Memory B cell (primary cell): ENCODE data around the gene KRT2.

Experiments used
- ATAC-seq: fragments of 150-1000 bp; cut with Tn5 transposase; 2 replicates; pipeline ENCODE4 v1.10.0; 2021; ENCODE audit warnings: low read depth, mild to moderate bottlenecking, moderate library complexity
- DNase-seq, 2 donors: peaks; one replicate each; pipeline ENCODE4 v3.0.0; 2022; ENCODE audit warnings: low spot score in 2 of 2
- H3K27ac Mint-ChIP-seq: one replicate; pipeline ENCODE4 v1.8.0; 2022; ENCODE audit warnings: mild to moderate bottlenecking, moderate library complexity, mixed read lengths
- H3K27me3 Mint-ChIP-seq: one replicate; pipeline ENCODE4 v1.8.0; 2022; ENCODE audit warnings: mixed read lengths
- H3K36me3 Mint-ChIP-seq: one replicate; pipeline ENCODE4 v1.8.0; 2022; ENCODE audit warnings: mild to moderate bottlenecking, mixed read lengths
- H3K4me1 Mint-ChIP-seq: one replicate; pipeline ENCODE4 v1.8.0; 2022; ENCODE audit warnings: mixed read lengths
- H3K4me3 Mint-ChIP-seq: one replicate; pipeline ENCODE4 v1.8.0; 2022; ENCODE audit warnings: mild to moderate bottlenecking, moderate library complexity, mixed read lengths
- H3K9me3 Mint-ChIP-seq: one replicate; pipeline ENCODE4 v1.8.0; 2022; ENCODE audit warnings: mixed read lengths

Gene KRT2

GRCh38 chr12:52616680-52617402 lies 35.2 kb downstream of the KRT2 start:
- DNase-seq (peak in 1 of 2 donors; percentile 4), ATAC-seq (no peak)
- Mint-ChIP-seq H3K4me3 (no peak overlapping the region), H3K27ac (no peak overlapping the region), H3K36me3 (no peaks in the 10 kb centered on the region), H3K9me3 (no peaks in the 10 kb centered on the region), H3K4me1 (no peaks in the 10 kb centered on the region), H3K27me3 (peaks cover 24% of the 10 kb centered on the region)

- ATAC-seq (no peak), DNase-seq (peak in 1 of 2 donors; percentile 8)
- no peaks in the 10 kb centered on the region for H3K9me3 Mint-ChIP-seq
- no peak overlapping the region for H3K4me3 Mint-ChIP-seq
- no peak overlapping the region for H3K27ac Mint-ChIP-seq
- H3K36me3 Mint-ChIP-seq, result no peaks in the 10 kb centered on the region
- no peaks in the 10 kb centered on the region for H3K4me1 Mint-ChIP-seq
- H3K27me3 Mint-ChIP-seq, result peaks cover 28% of the 10 kb centered on the region
Observed at GRCh38 chr12:52615912-52616311, 36.1 kb downstream of the KRT2 start.

- DNase-seq (peak in 1 of 2 donors; percentile 4), ATAC-seq (no peak)
- Mint-ChIP-seq H3K27me3 (peaks cover 29% of the 10 kb centered on the region), H3K4me3 (no peak overlapping the region), H3K9me3 (no peaks in the 10 kb centered on the region), H3K27ac (no peak overlapping the region), H3K36me3 (no peaks in the 10 kb centered on the region), H3K4me1 (no peaks in the 10 kb centered on the region)
Observed at GRCh38 chr12:52615208-52615868, 36.7 kb downstream of the KRT2 start.

DNA sequence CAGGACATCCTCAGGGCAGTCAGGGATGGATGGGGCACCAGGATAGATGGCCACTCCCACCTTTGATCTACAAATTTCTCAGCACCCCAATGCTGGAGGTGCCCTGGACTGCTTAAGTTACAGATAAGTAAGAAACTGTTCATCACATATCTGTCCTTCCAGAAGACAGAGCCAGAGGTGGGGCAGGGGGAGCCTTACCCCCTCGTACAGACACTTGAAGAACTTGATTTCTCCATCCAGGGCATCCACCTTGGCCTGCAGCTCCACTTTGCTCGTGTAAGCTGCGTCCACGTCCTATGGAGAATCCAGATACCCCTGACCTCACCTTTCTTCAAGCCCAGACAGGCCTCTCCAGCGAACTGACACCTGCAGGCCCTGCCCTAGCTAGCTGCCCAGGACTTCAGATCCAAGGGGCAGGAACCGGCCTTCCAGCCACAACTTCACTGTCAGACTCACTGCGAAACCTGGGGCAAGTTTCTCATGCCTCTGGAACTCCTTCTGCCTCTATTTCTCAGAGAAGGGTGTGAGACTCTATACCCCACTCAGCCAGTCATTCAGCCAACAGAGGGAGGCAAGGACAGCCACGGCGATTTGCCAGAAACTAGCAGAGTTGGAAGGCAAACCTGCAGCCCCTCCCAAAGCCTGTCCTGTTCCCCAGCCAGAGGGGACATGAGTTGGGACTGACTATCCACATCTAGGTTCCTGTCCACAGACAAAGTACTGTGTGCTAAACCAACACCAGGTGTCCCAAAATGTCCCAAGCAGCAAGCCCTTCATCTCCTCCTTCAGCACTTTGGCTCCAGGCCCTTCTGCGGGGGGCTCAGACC lies 37.4 kb downstream of the KRT2 start:
- Mint-ChIP-seq H3K4me3 (no peak overlapping the region), H3K4me1 (no peaks in the 10 kb centered on the region)
- DNase-seq, result peak in 1 of 2 donors; percentile 5

GRCh38 chr12:52613384-52614030 lies 38.5 kb downstream of the KRT2 start:
- Mint-ChIP-seq H3K4me3 (no peak overlapping the region), H3K27ac (no peak overlapping the region), H3K4me1 (no peaks in the 10 kb centered on the region), H3K36me3 (no peaks in the 10 kb centered on the region), H3K27me3 (peaks cover 22% of the 10 kb centered on the region), H3K9me3 (no peaks in the 10 kb centered on the region)
- DNase-seq, result no peak
- no peak for ATAC-seq

More for the DNA sequence above, 37.4 kb downstream of the KRT2 start:
- Mint-ChIP-seq H3K27ac (no peak overlapping the region), H3K36me3 (no peaks in the 10 kb centered on the region), H3K27me3 (peaks cover 29% of the 10 kb centered on the region), H3K9me3 (no peaks in the 10 kb centered on the region)
- no peak for ATAC-seq

- Mint-ChIP-seq H3K36me3 (no peaks in the 10 kb centered on the region), H3K27me3 (peaks cover 24% of the 10 kb centered on the region), H3K27ac (no peak overlapping the region), H3K4me3 (no peak overlapping the region), H3K4me1 (no peaks in the 10 kb centered on the region), H3K9me3 (no peaks in the 10 kb centered on the region)
- DNase-seq, result no peak
- ATAC-seq, result no peak
Observed at GRCh38 chr12:52612431-52613383, 39.3 kb downstream of the KRT2 start.

DNA sequence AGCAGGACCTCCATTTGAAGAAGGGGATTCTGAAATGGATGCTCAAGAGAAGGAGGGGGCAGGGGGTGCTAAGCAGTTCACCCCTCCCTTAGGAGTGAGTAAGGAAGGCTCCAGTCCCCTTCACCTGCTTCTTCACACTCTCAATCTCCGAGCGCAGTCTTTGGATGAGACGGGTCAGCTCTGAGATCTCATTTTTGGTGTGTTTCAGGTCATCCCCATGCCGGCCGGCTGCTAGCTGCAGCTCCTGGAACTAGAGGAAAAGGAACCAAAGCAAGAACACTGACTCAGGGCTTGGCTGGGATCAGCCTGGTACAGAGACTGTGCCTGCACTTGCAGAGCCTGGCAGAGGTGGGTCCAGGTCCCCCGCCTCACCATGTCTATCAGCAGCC lies 40.9 kb downstream of the KRT2 start:
- no peak overlapping the region for H3K4me3 Mint-ChIP-seq
- H3K27ac Mint-ChIP-seq, result no peak overlapping the region
- no peaks in the 10 kb centered on the region for H3K9me3 Mint-ChIP-seq
- H3K4me1 Mint-ChIP-seq, result no peaks in the 10 kb centered on the region
- peaks cover 18% of the 10 kb centered on the region for H3K27me3 Mint-ChIP-seq
- ATAC-seq (no peak), DNase-seq (no peak)
- no peaks in the 10 kb centered on the region for H3K36me3 Mint-ChIP-seq

DNA sequence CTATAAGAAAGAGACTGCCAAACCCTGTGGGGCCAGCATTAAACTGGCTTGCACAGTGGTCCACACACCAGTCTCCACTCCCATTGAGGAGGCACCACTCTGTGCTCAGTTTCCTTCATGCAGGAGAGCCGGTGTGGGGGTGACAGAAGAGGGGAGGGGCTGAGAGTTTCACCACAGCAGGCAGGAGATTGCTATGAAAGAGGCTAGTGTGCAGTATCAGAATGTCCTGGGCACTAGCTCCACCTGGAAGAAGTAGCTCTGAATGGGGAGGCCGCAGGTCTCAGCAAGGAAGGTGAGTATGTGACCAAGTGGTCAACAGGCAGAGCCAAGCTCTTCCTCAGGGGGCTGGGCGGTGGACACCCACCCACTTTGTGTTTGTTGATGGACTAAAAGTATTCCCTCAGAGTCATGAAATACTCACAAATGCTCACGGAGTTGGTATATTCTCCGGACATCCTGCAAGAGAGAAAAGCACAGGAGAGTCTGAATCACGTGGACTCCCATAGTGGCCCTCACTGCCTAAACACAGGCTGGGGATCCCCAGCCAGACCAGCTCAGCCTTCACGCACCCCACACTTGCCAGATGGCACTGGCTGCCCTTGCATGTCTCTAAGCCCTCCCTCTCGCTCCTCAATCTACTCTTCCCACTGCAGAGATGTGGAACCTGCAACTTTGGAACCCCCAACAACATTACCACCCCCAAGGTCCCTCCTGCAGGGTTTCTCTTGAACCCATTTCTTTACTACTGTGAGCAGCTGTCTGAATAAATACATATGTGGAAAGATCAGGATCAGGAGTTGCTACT lies 43.0 kb downstream of the KRT2 start:
- DNase-seq (no peak), ATAC-seq (no peak)
- Mint-ChIP-seq H3K27me3 (peaks cover 19% of the 10 kb centered on the region), H3K9me3 (no peaks in the 10 kb centered on the region), H3K36me3 (no peaks in the 10 kb centered on the region), H3K4me3 (no peak overlapping the region), H3K27ac (no peak overlapping the region), H3K4me1 (no peaks in the 10 kb centered on the region)

GRCh38 chr12:52608161-52608560 lies 43.9 kb downstream of the KRT2 start:
- Mint-ChIP-seq H3K4me1 (no peaks in the 10 kb centered on the region), H3K9me3 (no peaks in the 10 kb centered on the region), H3K27me3 (peaks cover 14% of the 10 kb centered on the region), H3K36me3 (no peaks in the 10 kb centered on the region), H3K4me3 (no peak overlapping the region), H3K27ac (no peak overlapping the region)
- ATAC-seq (no peak), DNase-seq (no peak)

- no peaks in the 10 kb centered on the region for H3K9me3 Mint-ChIP-seq
- H3K27ac Mint-ChIP-seq, result no peak overlapping the region
- H3K4me3 Mint-ChIP-seq, result no peak overlapping the region
- ATAC-seq (no peak), DNase-seq (no peak)
- peaks cover 14% of the 10 kb centered on the region for H3K27me3 Mint-ChIP-seq
- H3K36me3 Mint-ChIP-seq, result no peaks in the 10 kb centered on the region
- no peaks in the 10 kb centered on the region for H3K4me1 Mint-ChIP-seq
Observed at GRCh38 chr12:52607314-52607713, 44.7 kb downstream of the KRT2 start.

- no peak for DNase-seq
- Mint-ChIP-seq H3K27ac (no peak overlapping the region), H3K9me3 (no peaks in the 10 kb centered on the region), H3K4me1 (no peaks in the 10 kb centered on the region), H3K27me3 (peaks cover 13% of the 10 kb centered on the region), H3K36me3 (no peaks in the 10 kb centered on the region), H3K4me3 (no peak overlapping the region)
- no peak for ATAC-seq
Observed at GRCh38 chr12:52606581-52607218, 45.3 kb downstream of the KRT2 start.

GRCh38 chr12:52606096-52606495 lies 45.9 kb downstream of the KRT2 start:
- Mint-ChIP-seq H3K4me1 (no peaks in the 10 kb centered on the region), H3K9me3 (no peaks in the 10 kb centered on the region), H3K27ac (no peak overlapping the region), H3K27me3 (peaks cover 10% of the 10 kb centered on the region), H3K36me3 (no peaks in the 10 kb centered on the region), H3K4me3 (no peak overlapping the region)
- ATAC-seq, result no peak
- no peak for DNase-seq
